Mesendoderm (in vitro differentiated cells): Measurements from ENCODE around the gene HOXA10.

Experiments
- DNase-seq: peaks from one replicate; pipeline ENCODE4 v3.0.0; 2013
- H2AK5ac ChIP-seq: 2 replicates; pipeline ENCODE4 v1.6.1; 2013; ENCODE audit warnings: low read length, inconsistent platforms
- H2BK120ac ChIP-seq: 2 replicates; pipeline ENCODE4 v1.6.1; 2013; ENCODE audit warnings: low read depth, mild to moderate bottlenecking, low read length, moderate library complexity, mixed read lengths
- H2BK15ac ChIP-seq: replicated peaks from 2 replicates; pipeline ENCODE4 v1.6.1; 2013; ENCODE audit warnings: low read depth, mild to moderate bottlenecking, moderate library complexity
- H2BK5ac ChIP-seq: 2 replicates; pipeline ENCODE4 v1.6.1; 2013; ENCODE audit warnings: low read length, inconsistent platforms
- H3K18ac ChIP-seq: 2 replicates; pipeline ENCODE4 v1.6.1; 2013; ENCODE audit warnings: mild to moderate bottlenecking, low read length, mixed read lengths
- H3K23ac ChIP-seq: one replicate; pipeline ENCODE4 v1.6.1; 2013; ENCODE audit warnings: low read length
- H3K27ac ChIP-seq: 2 replicates; pipeline ENCODE4 v1.5.1; 2013; ENCODE audit warnings: low read depth, mild to moderate bottlenecking, inconsistent platforms, low read length, moderate library complexity
- H3K27me3 ChIP-seq: 2 replicates; pipeline ENCODE4 v1.6.1; 2013; ENCODE audit warnings: low read length, control low read depth, mild to moderate bottlenecking, inconsistent platforms; ENCODE audit not compliant: insufficient read depth, poor library complexity
- H3K36me3 ChIP-seq: 2 replicates; pipeline ENCODE4 v1.6.1; 2013; ENCODE audit warnings: low read length, inconsistent platforms; ENCODE audit not compliant: control insufficient read depth, insufficient read depth
- H3K4ac ChIP-seq: one replicate; pipeline ENCODE4 v1.6.1; 2013; ENCODE audit warnings: low read depth, mild to moderate bottlenecking, low read length, moderate library complexity
- H3K4me1 ChIP-seq: 2 replicates; pipeline ENCODE4 v1.6.1; 2013; ENCODE audit warnings: low read depth, low read length, inconsistent platforms; ENCODE audit not compliant: control insufficient read depth
- H3K4me2 ChIP-seq: 2 replicates; pipeline ENCODE4 v1.6.1; 2013; ENCODE audit warnings: low read length
- H3K4me3 ChIP-seq: 2 replicates; pipeline ENCODE4 v1.5.1; 2013; ENCODE audit warnings: mild to moderate bottlenecking, low read length
- H3K56ac ChIP-seq: one replicate; pipeline ENCODE4 v1.6.1; 2013; ENCODE audit warnings: low read length
- H3K79me1 ChIP-seq: 2 replicates; pipeline ENCODE4 v1.6.1; 2013; ENCODE audit warnings: low read length, inconsistent platforms
- H3K79me2 ChIP-seq: 2 replicates; pipeline ENCODE4 v1.6.1; 2013; ENCODE audit warnings: mild to moderate bottlenecking, low read length; ENCODE audit not compliant: control insufficient read depth, insufficient read depth
- H3K9ac ChIP-seq: 2 replicates; pipeline ENCODE4 v1.6.1; 2013; ENCODE audit warnings: low read length, inconsistent platforms
- H4K5ac ChIP-seq: one replicate; pipeline ENCODE4 v1.6.1; 2013; ENCODE audit warnings: low read length
- H4K8ac ChIP-seq: one replicate; pipeline ENCODE4 v1.6.1; 2013; ENCODE audit warnings: low read depth, mild to moderate bottlenecking, control low read depth, low read length, moderate library complexity
- WGBS: extraction: QIAGEN DNeasy Blood & Tissue Kit; methylation state at CpG from one replicate; pipeline ENCODE4 v1.1.7; 2013; ENCODE audit warnings: low lambda C conversion rate, missing lambda C conversion rate; ENCODE audit not compliant: insufficient coverage; ENCODE audit errors: extremely low coverage; 5-methylcytosine and 5-hydroxymethylcytosine counted together

The HOXA10 gene

DNA sequence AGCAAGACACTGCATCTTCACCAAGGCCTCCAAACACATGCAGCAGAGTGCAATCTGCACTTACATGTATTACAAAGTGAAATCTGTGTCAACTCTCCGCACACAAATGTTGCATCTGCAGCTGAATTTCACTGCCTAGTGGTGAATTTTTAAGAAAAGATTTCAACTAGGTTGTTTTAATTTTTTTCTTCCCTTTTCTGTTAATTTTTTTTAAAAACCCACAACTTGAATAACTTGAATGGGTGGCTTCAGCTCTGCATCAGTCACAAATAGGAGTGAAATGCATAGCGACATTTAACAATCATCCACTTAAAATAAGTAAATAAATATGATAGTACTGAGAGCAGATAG is 19.9 kb upstream of the HOXA10 start:
- DNase-seq = no peak
- Histone ChIP-seq H3K4ac (no peak overlapping the region), H3K79me1 (no peaks in the 10 kb centered on the region), H3K18ac (no peak overlapping the region), H2AK5ac (no peak overlapping the region), H2BK15ac (no peak overlapping the region), H4K8ac (no peak overlapping the region), H3K79me2 (no peaks in the 10 kb centered on the region), H3K4me1 (no peaks in the 10 kb centered on the region), H3K23ac (no peak overlapping the region), H3K56ac (no peak overlapping the region), H3K27ac (no peak overlapping the region), H3K9ac (no peak overlapping the region), H3K4me3 (no peak overlapping the region), H4K5ac (no peak overlapping the region), H2BK120ac (no peak overlapping the region), H2BK5ac (no peak overlapping the region), H3K4me2 (no peak overlapping the region), H3K36me3 (no peaks in the 10 kb centered on the region), H3K27me3 (peaks cover 69% of the 10 kb centered on the region)
- no CpG with 5 or more reads among the region's 2 CpGs for WGBS

- Histone ChIP-seq H3K56ac (no peak overlapping the region), H3K18ac (no peak overlapping the region), H2BK15ac (no peak overlapping the region), H4K8ac (no peak overlapping the region), H3K27me3 (peaks cover 68% of the 10 kb centered on the region), H3K79me2 (no peaks in the 10 kb centered on the region), H3K23ac (no peak overlapping the region), H2BK120ac (no peak overlapping the region), H3K4me3 (no peak overlapping the region), H3K27ac (no peak overlapping the region), H3K4me2 (no peak overlapping the region), H3K4me1 (no peaks in the 10 kb centered on the region), H3K36me3 (no peaks in the 10 kb centered on the region), H3K4ac (no peak overlapping the region), H2AK5ac (no peak overlapping the region), H3K79me1 (no peaks in the 10 kb centered on the region), H2BK5ac (no peak overlapping the region), H3K9ac (no peak overlapping the region), H4K5ac (no peak overlapping the region)
- WGBS = no CpG with 5 or more reads among the region's 29 CpGs
- no peak for DNase-seq
These were observed 19.3 kb upstream of the HOXA10 start for GRCh38 chr7:27193335-27194001.

GRCh38 chr7:27192546-27193334 is 18.6 kb upstream of the HOXA10 start:
- WGBS = no CpG with 5 or more reads among the region's 78 CpGs
- Histone ChIP-seq H3K18ac (no peak overlapping the region), H3K56ac (no peak overlapping the region), H3K23ac (peak overlapping the region; percentile 81), H3K79me1 (no peaks in the 10 kb centered on the region), H2BK15ac (no peak overlapping the region), H3K27ac (no peak overlapping the region), H3K36me3 (no peaks in the 10 kb centered on the region), H3K27me3 (peaks cover 68% of the 10 kb centered on the region), H3K4me1 (no peaks in the 10 kb centered on the region), H3K9ac (no peak overlapping the region), H2AK5ac (no peak overlapping the region), H2BK5ac (no peak overlapping the region), H2BK120ac (no peak overlapping the region), H3K4ac (no peak overlapping the region), H4K8ac (no peak overlapping the region), H3K79me2 (no peaks in the 10 kb centered on the region), H3K4me3 (no peak overlapping the region), H4K5ac (no peak overlapping the region), H3K4me2 (peak overlapping the region; percentile 53)
- no peak for DNase-seq

DNA sequence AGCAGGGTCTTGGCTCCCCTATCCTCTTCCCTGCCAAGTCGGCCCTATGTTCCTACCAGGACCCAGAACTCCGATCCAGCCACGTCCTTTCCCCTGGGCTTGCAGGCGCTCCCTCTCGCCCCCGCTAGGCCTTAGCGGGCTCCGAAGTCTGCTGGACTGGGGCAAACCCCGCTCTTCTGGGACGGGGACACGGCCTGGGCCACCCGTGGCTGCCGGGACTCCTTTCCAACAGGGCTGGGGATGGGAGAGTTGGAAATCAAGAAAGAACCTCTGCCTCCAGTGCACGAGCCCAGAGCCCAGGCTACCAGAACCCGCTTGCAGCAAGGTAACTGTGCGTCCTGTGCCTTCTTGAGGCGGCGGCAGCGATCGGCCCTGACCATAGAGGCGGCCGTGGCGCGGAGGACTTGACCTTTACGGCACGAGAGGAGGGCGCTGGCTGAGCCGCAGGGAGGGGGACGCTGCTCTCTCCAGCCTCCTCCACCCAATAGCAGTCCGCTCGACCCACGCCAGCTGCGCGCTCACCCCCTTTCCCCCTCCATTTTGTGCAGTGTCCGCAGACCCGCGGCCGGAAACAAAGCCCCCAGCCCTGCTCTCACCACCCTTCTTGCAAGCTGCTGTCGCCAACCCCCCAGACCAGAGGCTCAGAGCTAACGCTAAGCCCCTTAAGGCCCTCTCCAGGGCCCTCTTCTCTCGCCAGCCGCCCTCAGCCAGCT is 17.9 kb upstream of the HOXA10 start:
- peak; percentile 55 for DNase-seq
- Histone ChIP-seq H2AK5ac (no peak overlapping the region), H3K4me1 (no peaks in the 10 kb centered on the region), H3K36me3 (no peaks in the 10 kb centered on the region), H3K79me2 (no peaks in the 10 kb centered on the region), H2BK120ac (no peak overlapping the region), H3K79me1 (no peaks in the 10 kb centered on the region), H3K23ac (no peak overlapping the region), H3K9ac (no peak overlapping the region), H3K4me3 (no peak overlapping the region), H3K18ac (no peak overlapping the region), H2BK15ac (no peak overlapping the region), H4K8ac (no peak overlapping the region), H3K56ac (peak overlapping the region; percentile 54), H3K27ac (no peak overlapping the region), H3K4ac (no peak overlapping the region), H2BK5ac (no peak overlapping the region), H3K4me2 (peak overlapping the region; percentile 53), H4K5ac (no peak overlapping the region), H3K27me3 (peaks cover 71% of the 10 kb centered on the region)
- whole genome bisulfite sequencing = no CpG with 5 or more reads among the region's 42 CpGs

DNA sequence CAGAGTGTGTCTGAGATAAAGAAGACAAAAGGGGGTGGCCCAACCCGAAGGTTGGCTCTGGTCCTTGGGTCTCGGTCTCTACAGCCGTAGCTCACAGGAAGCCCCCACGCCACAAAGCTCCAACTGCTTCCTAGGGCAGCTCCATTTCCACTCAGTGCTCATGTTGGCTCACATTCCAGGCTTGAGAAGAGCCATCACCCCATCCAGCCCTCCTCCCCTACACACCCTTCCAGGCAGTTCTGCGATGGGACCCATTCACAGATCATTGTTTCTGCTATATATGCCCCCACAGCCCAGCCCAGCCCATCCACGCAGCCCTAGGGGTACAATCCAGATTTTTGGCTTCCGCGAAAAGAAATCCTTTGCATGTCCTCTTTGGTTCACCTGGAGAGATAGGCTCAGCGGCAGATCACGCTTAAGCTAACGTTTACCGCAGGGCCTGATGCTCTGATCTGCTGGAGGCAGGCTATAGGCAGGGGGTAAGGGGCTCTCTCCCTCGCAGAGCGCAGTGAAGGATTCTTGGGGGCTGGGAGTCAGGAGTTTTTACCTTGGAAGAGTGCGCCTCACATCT is 17.1 kb upstream of the HOXA10 start:
- no peak overlapping the region for H3K27ac ChIP-seq
- no peak for DNase-seq
- H3K23ac ChIP-seq = no peak overlapping the region
- no peak overlapping the region for H2BK5ac ChIP-seq
- H3K79me1 ChIP-seq = no peaks in the 10 kb centered on the region
- H4K5ac ChIP-seq = no peak overlapping the region
- H3K9ac ChIP-seq = no peak overlapping the region
- no peak overlapping the region for H3K4me2 ChIP-seq
- no peak overlapping the region for H3K4ac ChIP-seq
- H3K4me3 ChIP-seq = no peak overlapping the region
- WGBS = no CpG with 5 or more reads among the region's 15 CpGs
- no peak overlapping the region for H3K56ac ChIP-seq
- H3K27me3 ChIP-seq = peaks cover 76% of the 10 kb centered on the region
- H3K18ac ChIP-seq = no peak overlapping the region
- H3K36me3 ChIP-seq = no peaks in the 10 kb centered on the region
- no peaks in the 10 kb centered on the region for H3K4me1 ChIP-seq
- H2AK5ac ChIP-seq = no peak overlapping the region
- no peak overlapping the region for H2BK120ac ChIP-seq
- no peak overlapping the region for H2BK15ac ChIP-seq
- H3K79me2 ChIP-seq = no peaks in the 10 kb centered on the region
- H4K8ac ChIP-seq = no peak overlapping the region
